Vagina (tissue), 2 donors: ENCODE measurements around the gene ATF7.

Source experiments
- CTCF ChIP-seq, 3 experiments: fragments of 450-650 bp in 2 of 3; fragments of 200-600 bp in 1 of 3; sonication (generic) in 1 of 3; IDR thresholded peaks; one replicate each; pipeline ENCODE4 v1.5.1; 2017 to 2019; ENCODE audit warnings: antibody characterized with exemption in 3 of 3, mild to moderate bottlenecking in 2 of 3, moderate library complexity in 2 of 3
- POLR2A ChIP-seq, 2 donors: fragments of 450-650 bp; IDR thresholded peaks; one replicate each; pipeline ENCODE4 v1.6.1; 2017; ENCODE audit warnings: antibody characterized with exemption in 2 of 2, mild to moderate bottlenecking in 2 of 2, moderate library complexity in 2 of 2
- POLR2AphosphoS5 ChIP-seq, 2 donors: sonication (generic); formaldehyde crosslinking; IDR thresholded peaks; one replicate each; pipeline ENCODE4 v1.9.0; 2017; ENCODE audit warnings: antibody characterized with exemption in 2 of 2, mild to moderate bottlenecking in 2 of 2, low read depth in 1 of 2; ENCODE audit not compliant: insufficient read depth in 1 of 2

DNA sequence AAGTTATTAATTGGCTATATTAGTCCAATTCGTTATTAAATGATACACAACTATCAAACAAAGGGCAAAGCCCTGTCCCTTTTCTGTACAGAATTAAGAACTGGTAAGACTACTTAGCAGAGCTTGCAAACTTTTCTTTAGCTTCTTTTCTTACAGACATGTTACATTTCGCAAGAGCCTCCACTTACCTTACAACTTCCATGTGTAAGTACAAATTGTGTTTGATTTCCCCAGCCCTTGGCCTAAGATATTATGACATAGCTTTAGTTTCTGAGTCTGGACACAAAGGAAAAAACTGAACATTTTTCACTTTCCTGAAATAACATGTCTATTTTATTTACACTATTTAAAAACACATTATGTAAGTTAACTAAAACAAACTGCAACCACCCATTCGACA is 1.7 kb downstream of the ATF7 start:
- TF ChIP-seq POLR2AphosphoS5 (IDR thresholded peaks at IDR 0.05; ENCODE audit: insufficient read depth in 1 of 2, low read depth in 1 of 2) (no peak), CTCF (IDR thresholded peaks at IDR 0.05) (no peak), POLR2A (IDR thresholded peaks at IDR 0.05) (no peak)
